Immature natural killer cell (primary cell): ENCODE data around the gene SLC35C1. TPM values are rescaled to one million over a fixed set of nuclear protein-coding genes. Genes with fewer than 3 reads are reported as not detected.
A peak's percentile ranks its signal among the peaks of the same experiment; 100 is the strongest.

Experiments used
- DNase-seq, 3 donors: peaks; one replicate each; pipeline ENCODE4 v3.0.0; 2022; ENCODE audit warnings: mixed read lengths in 1 of 3
- H3K27ac Mint-ChIP-seq, 6 donors: one replicate each; pipeline ENCODE4 v1.8.0; 2020; ENCODE audit warnings: mixed read lengths in 6 of 6, mild to moderate bottlenecking in 5 of 6, inconsistent platforms in 4 of 6, moderate library complexity in 3 of 6
- H3K27me3 Mint-ChIP-seq, 3 donors: one replicate each; pipeline ENCODE4 v1.8.0; 2020 to 2021; ENCODE audit warnings: low read depth in 3 of 3, mild to moderate bottlenecking in 3 of 3, mixed read lengths in 3 of 3, moderate library complexity in 3 of 3, inconsistent platforms in 1 of 3
- H3K36me3 Mint-ChIP-seq, 3 donors: one replicate each; pipeline ENCODE4 v1.8.0; 2020; ENCODE audit warnings: mixed read lengths in 3 of 3, inconsistent platforms in 2 of 3, mild to moderate bottlenecking in 2 of 3
- H3K4me1 Mint-ChIP-seq, 2 donors: one replicate each; pipeline ENCODE4 v1.8.0; 2020; ENCODE audit warnings: inconsistent platforms in 2 of 2, mild to moderate bottlenecking in 2 of 2, mixed read lengths in 2 of 2, moderate library complexity in 1 of 2
- H3K4me3 Mint-ChIP-seq, 5 donors: one replicate each; pipeline ENCODE4 v1.8.0; 2020; ENCODE audit warnings: mild to moderate bottlenecking in 5 of 5, mixed read lengths in 5 of 5, inconsistent platforms in 3 of 5, moderate library complexity in 3 of 5
- H3K9me3 Mint-ChIP-seq, 6 donors: one replicate each; pipeline ENCODE4 v1.8.0; 2020; ENCODE audit warnings: mild to moderate bottlenecking in 6 of 6, mixed read lengths in 6 of 6, inconsistent platforms in 4 of 6, moderate library complexity in 3 of 6
- polyA plus RNA-seq, 3 donors: library from polyadenylated mRNA; unstranded; fragments of 300-500 nt; fragmentation: Illumina TruSeq; gene quantifications; one replicate each; pipeline ENCODE4 v1.2.3, GENCODE V29; 2021

SLC35C1 gene
- polyA plus RNA-seq, 3 donors from 2014 or later: 6.4 to 11.9 (median 7.6) TPM

GRCh38 chr11:45848654-45849081 is 43.7 kb downstream of the SLC35C1 start:
- H3K4me1 Mint-ChIP-seq: peaks cover 36 to 57% of the 10 kb centered on the region in 2 donors

GRCh38 chr11:45850446-45850845 is 45.5 kb downstream of the SLC35C1 start:
- no peaks in the 10 kb centered on the region for H3K36me3 Mint-ChIP-seq
- peaks cover 33 to 58% of the 10 kb centered on the region in 2 donors for H3K4me1 Mint-ChIP-seq
- peaks cover 7 to 10% (median 7%) of the 10 kb centered on the region in 3 donors for H3K27me3 Mint-ChIP-seq
- no peak overlapping the region for H3K27ac Mint-ChIP-seq
- no peaks in the 10 kb centered on the region for H3K9me3 Mint-ChIP-seq
- H3K4me3 Mint-ChIP-seq: no peak overlapping the region
- DNase-seq: no peak

More at GRCh38 chr11:45848654-45849081, 43.7 kb downstream of the SLC35C1 start:
- Mint-ChIP-seq H3K4me3 (peak overlapping the region; percentile 73 to 90 (median 88)), H3K27me3 (peaks cover 9 to 15% (median 10%) of the 10 kb centered on the region in 3 donors), H3K36me3 (no peaks in the 10 kb centered on the region), H3K27ac (peak overlapping the region in 5 of 6 donors; percentile 76 to 99 (median 98)), H3K9me3 (no peaks in the 10 kb centered on the region)
- no peak for DNase-seq

GRCh38 chr11:45851228-45851627 is 46.3 kb downstream of the SLC35C1 start:
- Mint-ChIP-seq H3K9me3 (no peaks in the 10 kb centered on the region), H3K4me1 (peaks cover 28 to 51% of the 10 kb centered on the region in 2 donors), H3K27me3 (peaks cover 7 to 10% (median 7%) of the 10 kb centered on the region in 3 donors), H3K27ac (no peak overlapping the region), H3K36me3 (no peaks in the 10 kb centered on the region), H3K4me3 (no peak overlapping the region)
- no peak for DNase-seq

DNA sequence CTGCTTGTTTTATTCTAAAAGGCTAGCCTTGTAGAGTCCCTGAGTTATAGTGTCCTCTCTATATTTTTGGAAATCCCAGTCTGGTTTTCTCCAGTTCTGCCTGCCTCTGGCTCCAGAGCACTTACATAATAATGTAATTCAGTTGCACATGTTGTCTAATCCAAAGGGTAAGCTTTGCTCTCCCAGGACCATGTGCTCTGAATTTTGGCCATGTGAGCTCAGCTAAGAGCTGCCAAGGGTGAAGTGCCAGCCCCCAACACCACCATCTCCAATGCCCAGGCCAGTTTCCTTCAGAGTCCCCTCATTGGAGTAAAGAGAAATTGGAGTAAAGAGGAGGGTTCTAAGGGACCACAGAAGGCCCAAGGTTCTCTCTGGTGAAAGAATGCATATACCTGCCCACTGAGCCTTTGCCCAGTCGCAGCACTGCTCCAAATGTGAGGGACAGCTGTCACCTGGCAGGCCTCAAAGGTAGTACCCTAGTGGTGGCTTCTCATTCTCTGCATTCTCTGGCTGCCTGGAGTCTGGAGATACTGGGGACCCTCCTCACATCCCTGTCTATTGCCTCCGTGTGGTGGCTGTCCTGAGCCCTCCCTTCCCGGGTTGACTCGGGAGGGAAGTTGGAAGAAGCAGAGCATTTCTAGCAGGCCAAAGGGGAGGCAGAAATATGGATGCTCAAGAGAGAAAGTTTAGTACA is 47.2 kb downstream of the SLC35C1 start:
- Mint-ChIP-seq H3K36me3 (peaks cover 5% of the 10 kb centered on the region in 3 donors), H3K4me1 (peaks cover 19 to 47% of the 10 kb centered on the region in 2 donors), H3K27ac (no peak overlapping the region), H3K27me3 (peaks cover under 1 to 3% (median 2%) of the 10 kb centered on the region in 3 donors), H3K4me3 (no peak overlapping the region), H3K9me3 (no peaks in the 10 kb centered on the region)
- DNase-seq: no peak

DNA sequence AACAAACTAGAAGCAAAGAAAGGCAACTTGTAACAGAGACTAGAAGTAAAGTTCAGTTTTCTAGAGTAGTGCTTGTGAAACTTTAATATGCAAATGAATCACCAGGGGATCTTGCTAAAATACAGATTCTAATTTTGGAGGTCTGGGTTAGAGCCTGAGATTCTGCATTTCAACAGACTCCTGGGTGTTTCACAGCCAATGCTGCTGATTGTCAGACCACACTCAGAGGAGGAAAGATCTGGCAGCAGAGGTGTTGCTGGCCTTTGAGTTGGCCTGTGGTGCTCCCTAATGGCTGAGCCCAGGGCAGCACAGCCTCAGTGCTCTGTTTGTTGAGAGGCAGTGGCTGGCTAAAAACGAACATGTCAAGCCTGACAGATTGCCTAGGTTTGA is 47.8 kb downstream of the SLC35C1 start:
- Mint-ChIP-seq H3K4me3 (no peak overlapping the region), H3K4me1 (peaks cover 19 to 51% of the 10 kb centered on the region in 2 donors), H3K27me3 (peaks cover 0 to 2% (median 0%) of the 10 kb centered on the region in 3 donors), H3K9me3 (no peaks in the 10 kb centered on the region), H3K27ac (no peak overlapping the region), H3K36me3 (peaks cover 8 to 9% (median 9%) of the 10 kb centered on the region in 3 donors)
- DNase-seq: no peak

DNA sequence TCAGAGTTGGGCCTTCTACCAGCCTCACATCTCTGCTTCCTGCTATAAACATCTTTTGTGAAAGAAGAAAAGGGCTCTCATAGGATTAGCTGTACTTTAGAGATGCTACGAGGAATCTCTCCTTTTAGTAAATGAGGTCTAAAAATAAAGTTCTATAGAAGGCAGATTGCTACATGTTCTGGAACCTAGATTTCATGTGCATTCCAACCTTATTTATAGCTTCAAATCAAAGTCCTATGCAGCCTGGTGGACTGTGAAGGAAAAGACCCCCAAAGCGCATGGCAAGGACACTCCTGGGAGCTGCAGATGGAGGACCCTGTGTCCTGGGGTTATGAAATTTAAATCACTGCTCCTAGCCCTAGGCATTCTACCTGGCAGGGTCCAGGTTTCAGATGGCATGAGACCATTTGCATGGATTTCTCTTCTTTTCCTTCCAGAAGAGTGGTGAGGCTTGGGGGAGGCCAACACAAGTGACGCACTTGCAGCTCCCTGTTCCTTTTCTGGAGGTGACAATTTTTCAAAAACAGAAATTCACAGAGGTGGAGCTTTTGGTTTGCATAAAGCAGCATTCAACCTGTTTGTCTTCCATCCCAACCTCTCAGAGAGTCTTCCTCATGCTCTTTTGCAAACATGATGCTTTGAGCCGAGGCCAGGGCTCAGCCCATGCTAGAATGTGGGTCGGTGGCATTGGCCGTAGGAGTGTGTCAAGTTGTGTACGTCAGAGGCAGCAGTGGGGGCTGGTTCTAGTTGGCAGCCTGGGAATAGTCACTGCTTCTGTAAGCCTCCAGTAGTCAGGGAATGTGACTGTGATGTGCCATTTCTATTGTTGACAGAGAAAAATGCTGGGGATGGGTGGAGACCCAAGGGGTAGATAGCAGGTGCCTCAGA is 48.6 kb downstream of the SLC35C1 start:
- Mint-ChIP-seq H3K4me1 (peaks cover 11 to 43% of the 10 kb centered on the region in 2 donors), H3K27ac (no peak overlapping the region), H3K36me3 (peaks cover 8 to 11% (median 10%) of the 10 kb centered on the region in 3 donors), H3K9me3 (no peaks in the 10 kb centered on the region), H3K27me3 (peaks cover 0 to 2% (median 2%) of the 10 kb centered on the region in 3 donors), H3K4me3 (no peak overlapping the region)
- DNase-seq: no peak

- peaks cover 2% of the 10 kb centered on the region in 3 donors for H3K27me3 Mint-ChIP-seq
- peaks cover 13 to 20% (median 16%) of the 10 kb centered on the region in 3 donors for H3K36me3 Mint-ChIP-seq
- peaks cover 0 to 33% of the 10 kb centered on the region in 2 donors for H3K4me1 Mint-ChIP-seq
- H3K9me3 Mint-ChIP-seq: no peaks in the 10 kb centered on the region
- no peak overlapping the region for H3K27ac Mint-ChIP-seq
- DNase-seq: no peak
- no peak overlapping the region for H3K4me3 Mint-ChIP-seq
These were observed 50.4 kb downstream of the SLC35C1 start for GRCh38 chr11:45855308-45855707.

GRCh38 chr11:45856044-45856468 is 51.1 kb downstream of the SLC35C1 start:
- Mint-ChIP-seq H3K4me3 (no peak overlapping the region), H3K36me3 (peaks cover 17 to 28% (median 21%) of the 10 kb centered on the region in 3 donors), H3K27me3 (peaks cover 2% of the 10 kb centered on the region in 3 donors), H3K4me1 (peaks cover 0 to 25% of the 10 kb centered on the region in 2 donors), H3K27ac (no peak overlapping the region), H3K9me3 (no peaks in the 10 kb centered on the region)
- no peak for DNase-seq

DNA sequence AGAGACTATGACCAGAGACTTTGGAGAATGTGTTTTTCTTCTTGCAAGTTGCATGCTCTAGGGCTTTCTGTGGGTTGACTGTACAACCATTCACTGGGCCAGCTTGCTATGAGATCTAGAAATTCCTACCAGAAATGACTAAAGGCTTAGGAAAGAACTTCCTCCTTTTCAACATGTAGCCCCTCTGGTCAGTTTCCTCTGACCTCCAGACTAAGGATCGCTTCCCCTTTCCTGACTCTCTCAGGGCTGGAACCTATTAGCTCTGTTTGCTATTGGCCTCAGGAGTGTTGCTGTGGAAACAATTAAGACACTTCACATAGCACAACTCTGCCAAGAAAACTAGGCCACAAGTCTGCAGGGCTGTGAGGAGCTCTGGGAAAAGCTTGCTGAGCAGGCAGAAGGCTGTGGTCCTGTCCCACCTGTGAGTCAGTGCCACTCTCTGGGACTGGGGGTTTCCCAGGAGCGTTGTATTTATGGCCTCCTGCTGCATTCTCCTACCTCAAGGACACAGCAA is 53.1 kb downstream of the SLC35C1 start:
- H3K4me1 Mint-ChIP-seq: peaks cover 0 to 13% of the 10 kb centered on the region in 2 donors

DNA sequence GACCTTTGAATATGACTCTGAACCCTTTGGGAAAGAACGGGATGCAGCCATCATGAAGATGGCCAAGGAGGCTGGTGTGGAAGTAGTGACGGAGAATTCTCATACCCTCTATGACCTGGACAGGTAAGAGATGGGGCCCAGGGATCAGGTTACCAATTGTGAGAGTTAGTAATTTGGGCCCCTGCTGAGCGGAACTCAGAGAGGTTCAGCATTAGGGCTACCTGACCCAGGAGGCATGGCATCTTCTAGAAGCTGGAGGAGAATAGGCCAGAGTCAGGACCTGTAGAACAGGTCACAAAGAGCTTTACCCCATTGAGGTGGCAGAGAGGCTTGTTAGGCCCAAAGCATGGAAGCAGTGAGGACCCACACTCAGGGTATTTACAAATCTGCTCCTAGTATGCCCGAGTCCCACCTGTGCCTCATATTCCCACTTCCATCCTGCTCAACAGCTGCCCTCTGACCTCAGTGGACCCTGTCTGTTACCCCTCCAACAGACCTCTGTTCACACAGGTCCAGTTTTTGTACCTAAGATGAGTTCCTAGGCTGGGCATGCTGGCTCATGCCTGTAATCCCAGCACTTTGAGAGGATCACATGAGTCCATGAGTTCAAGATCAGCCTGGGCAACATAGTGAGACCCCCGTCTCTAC is 53.9 kb downstream of the SLC35C1 start:
- H3K4me1 Mint-ChIP-seq: peaks cover 0 to 11% of the 10 kb centered on the region in 2 donors
- peaks cover 33 to 51% (median 38%) of the 10 kb centered on the region in 3 donors for H3K36me3 Mint-ChIP-seq
- H3K4me3 Mint-ChIP-seq: no peak overlapping the region
- peak overlapping the region in 1 of 6 donors; percentile 24 for H3K27ac Mint-ChIP-seq
- no peaks in the 10 kb centered on the region for H3K9me3 Mint-ChIP-seq
- peaks cover 0 to 2% (median 2%) of the 10 kb centered on the region in 3 donors for H3K27me3 Mint-ChIP-seq
- no peak for DNase-seq

More for the DNA sequence above, 53.1 kb downstream of the SLC35C1 start:
- no peak overlapping the region for H3K4me3 Mint-ChIP-seq
- H3K27ac Mint-ChIP-seq: no peak overlapping the region
- DNase-seq: no peak
- peaks cover 0 to 2% (median 2%) of the 10 kb centered on the region in 3 donors for H3K27me3 Mint-ChIP-seq
- peaks cover 30 to 47% (median 35%) of the 10 kb centered on the region in 3 donors for H3K36me3 Mint-ChIP-seq
- no peaks in the 10 kb centered on the region for H3K9me3 Mint-ChIP-seq

DNA sequence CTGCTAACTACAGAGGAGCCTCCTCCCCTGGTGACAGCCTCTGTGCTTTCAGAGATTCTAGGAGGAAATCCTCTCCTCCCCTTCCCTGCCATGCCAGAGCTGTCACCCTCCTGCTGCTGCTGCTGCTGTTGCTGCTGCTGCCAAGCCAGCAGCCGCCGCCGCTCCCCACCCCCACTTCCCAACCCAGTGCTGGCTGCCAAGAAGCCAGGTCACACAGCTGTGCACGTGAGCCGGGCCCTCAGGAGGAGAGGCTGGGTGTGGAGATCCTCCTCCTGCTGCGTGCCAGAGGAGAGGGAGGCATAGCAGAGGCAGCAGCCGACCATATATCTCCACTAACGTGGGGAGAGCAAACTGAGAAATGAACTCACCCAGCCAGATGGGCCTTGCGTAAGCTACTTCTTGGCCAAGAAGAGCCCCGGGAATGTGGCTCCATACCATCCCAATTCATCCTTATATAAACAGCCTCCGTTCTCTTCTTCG is 54.8 kb downstream of the SLC35C1 start:
- Mint-ChIP-seq H3K9me3 (no peaks in the 10 kb centered on the region), H3K4me3 (no peak overlapping the region), H3K36me3 (peaks cover 33 to 51% (median 38%) of the 10 kb centered on the region in 3 donors), H3K4me1 (peaks cover 0 to 7% of the 10 kb centered on the region in 2 donors), H3K27ac (no peak overlapping the region), H3K27me3 (peaks cover 0 to 2% (median 2%) of the 10 kb centered on the region in 3 donors)
- DNase-seq: no peak

GRCh38 chr11:45860348-45860747 is 55.4 kb downstream of the SLC35C1 start:
- Mint-ChIP-seq H3K27me3 (peaks cover 0 to 2% (median 2%) of the 10 kb centered on the region in 3 donors), H3K36me3 (peaks cover 33 to 57% (median 38%) of the 10 kb centered on the region in 3 donors), H3K9me3 (no peaks in the 10 kb centered on the region), H3K4me1 (peaks cover 0 to 7% of the 10 kb centered on the region in 2 donors), H3K4me3 (no peak overlapping the region), H3K27ac (no peak overlapping the region)
- DNase-seq: no peak
